Gastrocnemius medialis (tissue), 4 donors: ENCODE measurements around the gene KIF3C.

ENCODE experiments used
- POLR2A ChIP-seq, 2 donors: fragments of 450-650 bp; IDR thresholded peaks; one replicate each; pipeline ENCODE4 v1.6.1; 2017; ENCODE audit warnings: antibody characterized with exemption in 2 of 2, mild to moderate bottlenecking in 2 of 2, moderate library complexity in 2 of 2
- TF ChIP-seq, protein P1 (sequence below), 5 experiments: fragments of 450-650 bp in 3 of 5; fragments of 200-600 bp in 2 of 5; sonication (generic) in 2 of 5; IDR thresholded peaks in 4 of 5; conservative IDR thresholded peaks in 1 of 5; 1 replicate in 4 of 5; 2 replicates in 1 of 5; pipeline ENCODE4 v1.5.1; 2016 to 2019; ENCODE audit warnings: antibody characterized with exemption in 5 of 5, mild to moderate bottlenecking in 3 of 5, moderate library complexity in 3 of 5

- TF ChIP-seq, protein P1, sequence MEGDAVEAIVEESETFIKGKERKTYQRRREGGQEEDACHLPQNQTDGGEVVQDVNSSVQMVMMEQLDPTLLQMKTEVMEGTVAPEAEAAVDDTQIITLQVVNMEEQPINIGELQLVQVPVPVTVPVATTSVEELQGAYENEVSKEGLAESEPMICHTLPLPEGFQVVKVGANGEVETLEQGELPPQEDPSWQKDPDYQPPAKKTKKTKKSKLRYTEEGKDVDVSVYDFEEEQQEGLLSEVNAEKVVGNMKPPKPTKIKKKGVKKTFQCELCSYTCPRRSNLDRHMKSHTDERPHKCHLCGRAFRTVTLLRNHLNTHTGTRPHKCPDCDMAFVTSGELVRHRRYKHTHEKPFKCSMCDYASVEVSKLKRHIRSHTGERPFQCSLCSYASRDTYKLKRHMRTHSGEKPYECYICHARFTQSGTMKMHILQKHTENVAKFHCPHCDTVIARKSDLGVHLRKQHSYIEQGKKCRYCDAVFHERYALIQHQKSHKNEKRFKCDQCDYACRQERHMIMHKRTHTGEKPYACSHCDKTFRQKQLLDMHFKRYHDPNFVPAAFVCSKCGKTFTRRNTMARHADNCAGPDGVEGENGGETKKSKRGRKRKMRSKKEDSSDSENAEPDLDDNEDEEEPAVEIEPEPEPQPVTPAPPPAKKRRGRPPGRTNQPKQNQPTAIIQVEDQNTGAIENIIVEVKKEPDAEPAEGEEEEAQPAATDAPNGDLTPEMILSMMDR (IDR thresholded peaks at IDR 0.05 in 4 of 5, conservative IDR thresholded peaks at IDR 0.05 in 1 of 5): no peak
- TF ChIP-seq POLR2A (IDR thresholded peaks at IDR 0.05): no peak
Observed at GRCh38 chr2:25929789-25930473, 52.4 kb downstream of the KIF3C start.
